Spinal cord (tissue), 10 donors: Measurements from ENCODE around the gene UBE2E3. TPM values are rescaled to one million over a fixed set of nuclear protein-coding genes. Genes with fewer than 3 reads are reported as not detected.

Source experiments
- DNase-seq, 6 donors: peaks; one replicate each; pipeline versions ENCODE4 v3.0.0 to v3.0.0-alpha.2; 2013 to 2015; ENCODE audit warnings: low spot score in 6 of 6, low read depth in 4 of 6
- H3K27ac ChIP-seq: one replicate; pipeline ENCODE4 v1.5.1; 2013; ENCODE audit warnings: low read depth, low read length, control low read depth
- H3K27me3 ChIP-seq: one replicate; pipeline ENCODE4 v1.6.1; 2013; ENCODE audit warnings: low read length; ENCODE audit not compliant: control insufficient read depth, insufficient read depth
- H3K36me3 ChIP-seq: one replicate; pipeline ENCODE4 v1.6.1; 2013; ENCODE audit warnings: low read length; ENCODE audit not compliant: control insufficient read depth, insufficient read depth
- H3K4me1 ChIP-seq: one replicate; pipeline ENCODE4 v1.6.1; 2013; ENCODE audit warnings: low read length; ENCODE audit not compliant: control insufficient read depth, insufficient read depth
- H3K4me3 ChIP-seq: one replicate; pipeline ENCODE4 v1.5.1; 2013; ENCODE audit warnings: low read depth, low read length, control low read depth
- H3K9me3 ChIP-seq: one replicate; pipeline ENCODE4 v1.6.1; 2013; ENCODE audit warnings: low read length; ENCODE audit not compliant: control insufficient read depth, insufficient read depth
- WGBS: methylation state at CpG from one replicate; pipeline ENCODE4 v1.1.5; 2013; ENCODE audit warnings: missing lambda C conversion rate; ENCODE audit not compliant: insufficient coverage; 5-methylcytosine and 5-hydroxymethylcytosine counted together
- polyA plus RNA-seq, 2 donors: library from polyadenylated mRNA; unstranded; fragments of 120-200 nt; gene quantifications; one replicate each; pipeline ENCODE4 v1.2.1, GENCODE V29; 2013; ENCODE audit not compliant: insufficient read length in 2 of 2
- total RNA-seq, 2 donors: library from RNA; depleted of rRNA in 1 of 2; stranded (reverse); fragments of 120-200 nt in 1 of 2; fragments of >200 nt in 1 of 2; gene quantifications; one replicate each; pipeline versions ENCODE4 v1.2.3 to v1.2.4, GENCODE V29; 2013 to 2014
- donor health status: healthy.

Gene UBE2E3
- total and polyA plus RNA-seq, 4 donors: 124 to 187 (median 160) TPM

DNA sequence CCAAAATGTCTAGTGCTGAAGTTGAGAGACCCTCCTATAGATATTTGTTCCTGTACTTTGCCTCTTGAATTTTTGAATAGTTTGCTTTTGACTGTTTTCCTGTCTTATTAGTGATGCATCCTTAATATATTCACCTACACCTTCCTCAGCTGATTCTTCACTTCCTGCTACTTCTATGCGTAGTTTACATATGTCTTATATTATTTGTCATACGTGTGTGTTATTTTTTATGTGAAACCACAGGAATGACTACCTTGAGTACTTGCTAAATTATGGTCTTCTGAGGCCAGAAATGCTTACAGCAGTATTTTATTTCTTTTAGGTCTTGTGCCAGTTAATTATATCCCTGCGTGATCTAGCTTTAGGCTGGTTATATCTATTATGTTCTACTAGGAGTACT, 9.9 kb downstream of the UBE2E3 start:
- Histone ChIP-seq H3K4me3 (no peak overlapping the region), H3K27ac (no peak overlapping the region), H3K36me3 (no peaks in the 10 kb centered on the region), H3K4me1 (no peaks in the 10 kb centered on the region), H3K27me3 (no peaks in the 10 kb centered on the region), H3K9me3 (no peaks in the 10 kb centered on the region)
- WGBS: no CpG with 5 or more reads among the region's 3 CpGs
- DNase-seq: no peak

DNA sequence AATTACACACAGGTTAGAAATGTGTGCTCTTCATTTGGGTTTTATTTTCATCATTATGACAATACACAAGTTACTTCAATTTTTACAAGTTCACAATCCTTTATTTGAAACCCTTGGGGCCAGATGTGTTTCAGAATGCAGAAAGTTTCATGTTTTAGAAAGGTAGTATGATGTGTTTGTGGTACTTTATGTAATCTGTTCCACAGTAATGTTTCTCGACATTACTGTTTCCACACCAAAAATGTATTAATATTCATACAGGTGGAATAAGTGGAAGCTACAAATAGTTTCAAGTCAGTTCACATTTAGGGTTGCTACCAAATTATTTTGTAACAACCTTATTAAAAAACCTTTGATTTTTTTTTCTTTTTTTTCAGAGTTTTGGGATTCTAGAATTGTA, 10.4 kb downstream of the UBE2E3 start:
- no CpG with 5 or more reads among the region's 1 CpG for WGBS
- Histone ChIP-seq H3K9me3 (no peaks in the 10 kb centered on the region), H3K4me3 (no peak overlapping the region), H3K27me3 (no peaks in the 10 kb centered on the region), H3K27ac (no peak overlapping the region), H3K4me1 (no peaks in the 10 kb centered on the region), H3K36me3 (no peaks in the 10 kb centered on the region)
- DNase-seq: no peak

DNA sequence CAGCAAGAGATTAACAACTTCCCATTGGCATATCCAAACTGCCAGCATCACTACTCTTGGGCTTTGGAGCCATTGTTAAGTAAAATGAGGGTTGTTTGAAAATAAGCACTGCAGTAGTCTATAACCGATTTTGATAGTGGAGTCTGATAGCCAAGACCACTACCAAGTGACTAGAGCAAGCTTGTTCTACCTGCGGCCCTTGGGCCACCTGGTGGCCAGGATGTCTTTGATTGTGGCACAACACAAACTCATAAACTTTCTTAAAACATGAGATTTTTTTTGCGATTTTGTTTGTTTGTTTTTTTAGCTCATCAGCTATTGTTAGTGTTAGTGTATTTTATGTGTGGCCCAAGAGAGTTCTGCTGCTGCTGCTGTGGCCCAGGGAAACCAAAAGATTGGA, 11.0 kb downstream of the UBE2E3 start:
- H3K4me3 ChIP-seq: no peak overlapping the region
- H3K36me3 ChIP-seq: no peaks in the 10 kb centered on the region
- H3K4me1 ChIP-seq: no peaks in the 10 kb centered on the region
- 100% methylated on average over 2 of the region's 3 CpGs for WGBS
- DNase-seq: no peak
- H3K27ac ChIP-seq: no peak overlapping the region
- no peaks in the 10 kb centered on the region for H3K27me3 ChIP-seq
- H3K9me3 ChIP-seq: no peaks in the 10 kb centered on the region

DNA sequence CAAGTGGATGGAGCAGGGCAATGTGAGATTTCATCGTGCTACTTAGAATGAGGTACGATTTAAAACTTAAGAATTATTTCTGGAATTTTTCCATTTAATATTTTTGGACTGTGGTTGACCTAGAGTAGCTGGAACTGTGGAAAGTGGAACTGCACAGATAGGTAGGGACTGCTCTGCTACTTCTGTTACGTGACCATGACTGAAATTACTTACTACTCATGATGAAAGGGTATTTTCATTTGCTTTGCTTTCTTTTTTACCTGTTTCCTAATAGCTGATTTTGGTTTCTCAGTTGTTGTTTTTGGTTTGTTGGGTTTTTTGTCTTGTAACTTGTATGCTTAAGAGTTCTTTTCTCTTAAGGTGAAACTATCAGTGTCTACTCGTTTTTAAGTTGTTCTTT, 11.4 kb downstream of the UBE2E3 start:
- H3K27me3 ChIP-seq: no peaks in the 10 kb centered on the region
- no peak for DNase-seq
- H3K4me1 ChIP-seq: no peaks in the 10 kb centered on the region
- H3K9me3 ChIP-seq: no peaks in the 10 kb centered on the region
- no peaks in the 10 kb centered on the region for H3K36me3 ChIP-seq
- H3K27ac ChIP-seq: no peak overlapping the region
- WGBS: 94% methylated on average over 2 of the region's 4 CpGs
- H3K4me3 ChIP-seq: no peak overlapping the region

DNA sequence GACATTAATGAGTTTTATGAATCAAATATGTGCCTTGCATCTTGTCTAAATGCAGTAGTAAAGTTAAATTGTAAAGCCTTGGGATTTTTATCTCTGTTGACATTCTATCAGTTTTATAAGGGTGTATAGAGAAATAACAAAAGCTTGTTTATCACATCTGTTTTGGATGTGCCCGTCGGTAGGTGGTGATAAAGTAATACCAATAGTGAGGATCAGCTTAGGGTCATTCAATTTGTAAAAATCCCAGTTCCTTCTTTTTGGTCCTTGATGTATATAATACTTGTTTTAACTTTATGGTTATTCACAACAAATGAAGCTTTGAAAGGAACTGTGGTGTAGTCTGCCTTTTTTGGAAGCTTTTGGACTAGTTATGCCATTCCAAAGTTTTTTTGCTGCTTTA, 12.6 kb downstream of the UBE2E3 start:
- Histone ChIP-seq H3K4me1 (no peaks in the 10 kb centered on the region), H3K27me3 (no peaks in the 10 kb centered on the region), H3K36me3 (no peaks in the 10 kb centered on the region), H3K4me3 (no peak overlapping the region), H3K9me3 (no peaks in the 10 kb centered on the region), H3K27ac (no peak overlapping the region)
- DNase-seq: no peak
- WGBS: no CpG with 5 or more reads among the region's 2 CpGs

DNA sequence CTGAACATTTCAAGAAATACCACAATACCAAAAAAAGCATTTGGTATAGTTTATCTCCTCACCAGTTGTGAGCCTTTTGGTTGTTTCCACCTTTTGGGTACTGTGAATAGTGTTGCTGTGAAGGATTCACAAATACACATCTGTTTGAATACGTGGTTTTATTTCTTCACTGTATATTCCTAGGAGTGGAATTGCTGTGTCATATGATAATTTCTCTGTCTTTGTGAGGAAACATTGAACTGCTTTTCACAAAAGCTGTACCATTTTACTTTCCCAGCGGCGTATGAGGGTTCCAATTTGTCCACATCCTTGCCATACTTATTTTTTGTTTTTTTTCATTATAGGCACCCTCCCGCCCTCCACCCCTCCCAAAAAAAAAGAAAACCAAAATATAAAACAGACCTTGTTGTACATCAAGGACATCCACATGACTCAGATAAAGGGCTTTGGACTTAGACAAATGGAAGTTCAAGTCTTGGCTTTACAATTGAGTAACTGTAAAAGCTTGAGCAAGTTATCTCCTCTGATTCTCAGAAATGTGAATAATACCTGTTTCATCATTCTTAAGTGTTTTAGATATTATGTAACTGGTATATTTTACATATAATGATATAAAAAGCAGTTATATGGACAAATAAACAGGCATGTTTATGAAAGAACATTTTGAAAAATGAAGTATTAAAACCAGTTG, 19.0 kb downstream of the UBE2E3 start:
- no peak for DNase-seq
- Histone ChIP-seq H3K4me1 (no peaks in the 10 kb centered on the region), H3K27ac (no peak overlapping the region), H3K36me3 (no peaks in the 10 kb centered on the region), H3K4me3 (no peak overlapping the region), H3K9me3 (no peaks in the 10 kb centered on the region), H3K27me3 (no peaks in the 10 kb centered on the region)
- no CpG with 5 or more reads among the region's 4 CpGs for WGBS

DNA sequence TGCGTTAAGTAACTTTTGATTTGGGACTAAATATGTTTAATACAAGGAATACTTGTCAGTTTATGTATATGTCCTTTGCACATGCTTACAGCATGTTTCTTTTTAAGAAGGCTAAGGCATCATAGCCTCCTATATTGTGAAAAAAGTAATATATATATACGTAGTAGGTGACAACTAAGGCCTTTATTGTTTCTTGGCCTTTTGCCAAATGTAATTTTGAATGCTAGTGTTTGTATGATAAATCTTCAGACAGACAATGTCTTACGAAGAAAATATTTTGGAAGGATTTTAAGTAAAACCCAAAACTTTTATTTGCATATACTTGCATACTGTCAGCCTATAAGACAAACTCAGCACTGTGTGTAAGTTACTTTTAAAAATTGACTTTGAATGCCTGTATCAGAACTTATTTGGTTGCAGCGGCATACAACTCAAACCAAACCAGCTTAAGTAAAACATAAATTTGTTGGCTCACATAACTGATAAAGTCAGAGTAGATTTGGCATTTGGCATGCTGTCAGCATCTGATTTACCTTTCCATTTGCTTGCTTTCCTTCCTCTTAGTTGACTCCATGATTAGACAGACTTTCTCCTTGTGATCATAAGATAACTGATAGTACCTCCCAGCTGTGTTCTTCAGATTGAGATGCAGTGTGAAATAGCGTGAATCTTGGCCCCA, 24.4 kb downstream of the UBE2E3 start:
- H3K9me3 ChIP-seq: no peaks in the 10 kb centered on the region
- no peak overlapping the region for H3K27ac ChIP-seq
- WGBS: 100% methylated on average over 1 of the region's 5 CpGs
- no peaks in the 10 kb centered on the region for H3K4me1 ChIP-seq
- no peak overlapping the region for H3K4me3 ChIP-seq
- no peak for DNase-seq
- no peaks in the 10 kb centered on the region for H3K36me3 ChIP-seq
- no peaks in the 10 kb centered on the region for H3K27me3 ChIP-seq

DNA sequence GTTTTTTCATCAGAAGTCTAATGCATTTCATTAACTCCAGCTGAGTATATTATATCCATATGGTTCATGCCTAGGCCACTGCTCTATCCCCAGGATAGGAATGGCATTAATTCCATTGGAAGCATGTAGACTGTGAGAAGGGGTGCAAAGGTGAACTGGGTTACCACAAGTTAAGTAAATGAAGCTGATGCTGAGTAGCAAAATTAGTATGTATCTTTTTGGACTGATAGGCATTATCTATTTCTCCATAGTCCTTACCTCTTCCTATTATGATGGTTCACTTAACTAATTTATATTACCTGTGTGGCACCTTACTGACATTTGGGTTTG, 24.9 kb downstream of the UBE2E3 start:
- no peak for DNase-seq
- Histone ChIP-seq H3K9me3 (no peaks in the 10 kb centered on the region), H3K27ac (no peak overlapping the region), H3K27me3 (no peaks in the 10 kb centered on the region), H3K4me3 (no peak overlapping the region), H3K4me1 (no peaks in the 10 kb centered on the region), H3K36me3 (no peaks in the 10 kb centered on the region)

DNA sequence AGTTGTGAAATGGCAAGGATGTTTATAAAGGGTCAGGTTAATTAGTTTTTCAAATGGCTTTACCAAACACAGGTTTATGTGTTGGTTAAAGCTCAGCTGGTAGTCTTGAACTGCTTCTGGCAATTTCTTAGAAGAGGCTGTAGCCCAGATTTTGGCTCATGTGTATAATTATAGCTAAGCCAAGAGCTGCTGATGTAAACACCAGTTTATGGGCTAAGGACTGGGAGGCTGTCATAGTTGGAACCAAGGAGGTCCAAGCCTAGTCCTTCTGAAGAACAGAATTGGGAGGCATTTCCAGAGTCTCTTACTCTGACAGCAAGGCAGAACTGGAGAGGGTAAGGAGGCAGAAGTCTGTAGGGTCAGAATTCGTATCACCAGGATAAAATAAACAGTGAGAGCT, 25.4 kb downstream of the UBE2E3 start:
- no peaks in the 10 kb centered on the region for H3K27me3 ChIP-seq
- H3K36me3 ChIP-seq: no peaks in the 10 kb centered on the region
- DNase-seq: no peak
- no CpG with 5 or more reads among the region's 1 CpG for WGBS
- H3K4me3 ChIP-seq: no peak overlapping the region
- no peaks in the 10 kb centered on the region for H3K9me3 ChIP-seq
- no peaks in the 10 kb centered on the region for H3K4me1 ChIP-seq
- no peak overlapping the region for H3K27ac ChIP-seq

DNA sequence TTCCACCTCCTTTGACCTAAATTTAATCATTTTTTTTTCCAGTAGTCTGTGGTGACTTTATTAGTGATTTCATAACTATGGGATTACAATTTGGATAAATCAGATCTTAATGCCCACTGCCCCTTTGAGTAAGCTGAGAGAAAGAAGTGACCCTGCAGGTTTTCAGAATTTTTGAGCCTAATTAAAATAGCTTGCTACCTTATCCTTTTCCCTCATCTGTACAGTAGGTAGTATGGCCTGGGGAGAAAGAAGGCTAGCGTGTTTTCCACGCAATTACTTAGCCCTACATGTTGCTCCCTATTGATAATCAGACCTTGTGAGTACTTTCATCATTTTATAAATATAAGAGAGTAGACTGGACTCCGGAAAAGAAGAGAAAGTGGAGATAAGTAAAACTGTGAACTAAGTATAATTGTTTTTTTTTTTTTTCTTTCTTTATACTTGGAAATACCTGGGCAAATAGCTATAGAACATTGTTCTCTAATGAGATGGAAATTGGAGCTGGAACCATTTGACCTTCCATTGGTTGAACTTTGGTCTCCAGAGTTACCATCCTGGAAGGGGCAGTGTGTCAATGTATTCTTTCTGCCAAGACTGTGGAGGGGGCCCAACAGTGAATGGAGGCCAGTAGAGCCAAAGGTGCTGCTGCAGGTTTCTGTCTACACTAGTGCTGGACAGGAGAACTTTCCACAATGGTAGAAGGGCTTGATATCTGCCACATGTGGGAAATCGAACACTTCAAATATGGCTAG, 26.9 kb downstream of the UBE2E3 start:
- H3K27ac ChIP-seq: no peak overlapping the region
- DNase-seq: no peak
- H3K9me3 ChIP-seq: no peaks in the 10 kb centered on the region
- no peaks in the 10 kb centered on the region for H3K4me1 ChIP-seq
- WGBS: no CpG with 5 or more reads among the region's 4 CpGs
- H3K36me3 ChIP-seq: no peaks in the 10 kb centered on the region
- H3K4me3 ChIP-seq: no peak overlapping the region
- H3K27me3 ChIP-seq: no peaks in the 10 kb centered on the region
